Osteocyte (in vitro differentiated cells): ENCODE data around the gene GPNMB. TPM values are rescaled to one million over a fixed set of nuclear protein-coding genes. Genes with fewer than 3 reads are reported as not detected.
A peak's percentile ranks its signal among the peaks of the same experiment; 100 is the strongest.

Source experiments
- DNase-seq: peaks from one replicate; pipeline ENCODE4 v3.0.0; 2021; ENCODE audit warnings: mixed read lengths; ENCODE audit not compliant: unreplicated experiment; ENCODE audit errors: extremely low spot score
- H3K27ac Mint-ChIP-seq: one replicate; pipeline ENCODE4 v1.8.0; 2021; ENCODE audit warnings: mild to moderate bottlenecking, mixed read lengths; ENCODE audit not compliant: unreplicated experiment
- H3K27me3 Mint-ChIP-seq: one replicate; pipeline ENCODE4 v1.8.0; 2021; ENCODE audit warnings: mixed read lengths; ENCODE audit not compliant: unreplicated experiment
- H3K36me3 Mint-ChIP-seq: one replicate; pipeline ENCODE4 v1.8.0; 2021; ENCODE audit warnings: mixed read lengths; ENCODE audit not compliant: unreplicated experiment
- H3K4me1 Mint-ChIP-seq: one replicate; pipeline ENCODE4 v1.8.0; 2021; ENCODE audit warnings: mixed read lengths; ENCODE audit not compliant: unreplicated experiment
- H3K4me3 Mint-ChIP-seq: one replicate; pipeline ENCODE4 v1.8.0; 2021; ENCODE audit warnings: mild to moderate bottlenecking, moderate library complexity, mixed read lengths; ENCODE audit not compliant: unreplicated experiment
- H3K9me3 Mint-ChIP-seq: one replicate; pipeline ENCODE4 v1.8.0; 2021; ENCODE audit warnings: mixed read lengths; ENCODE audit not compliant: unreplicated experiment
- CTCF ChIP-seq: fragments of 200-600 bp; sonication (generic); IDR thresholded peaks from 2 replicates; pipeline ENCODE4 v1.5.0; 2021; ENCODE audit warnings: antibody characterized with exemption, mild to moderate bottlenecking, moderate library complexity
- total RNA-seq: library from RNA; stranded (reverse); gene quantifications from 2 replicates; pipeline ENCODE4 v1.2.1, GENCODE V29; 2021

The GPNMB gene
- total RNA-seq, 1 donor from 2014 or later, result 97.2 TPM

DNA sequence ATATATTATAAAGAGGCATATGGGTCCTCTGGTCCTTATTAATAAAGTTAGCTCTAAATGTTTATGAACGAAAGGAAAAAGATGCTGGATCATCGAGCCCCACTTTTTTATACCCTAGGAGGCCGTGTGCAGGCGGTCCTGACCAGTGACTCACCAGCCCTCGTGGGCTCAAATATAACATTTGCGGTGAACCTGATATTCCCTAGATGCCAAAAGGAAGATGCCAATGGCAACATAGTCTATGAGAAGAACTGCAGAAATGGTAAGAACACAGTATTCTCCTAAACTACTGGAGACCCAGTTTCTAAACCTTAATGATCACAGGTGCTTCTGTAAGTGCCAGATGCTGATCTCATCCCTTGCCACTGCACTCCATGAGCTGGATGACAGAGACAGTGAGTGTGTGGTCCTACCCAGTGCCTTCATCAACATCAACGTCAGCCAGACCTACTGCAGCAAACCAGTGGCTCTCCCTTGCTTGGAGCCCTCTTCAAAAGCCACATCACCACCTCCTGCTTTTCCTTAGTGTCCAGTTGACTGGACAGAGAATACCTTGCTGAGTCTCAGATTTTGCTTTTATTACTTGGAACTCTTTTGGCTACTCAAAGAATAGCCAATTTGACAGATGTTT lies 7.6 kb downstream of the GPNMB start:
- no peak for DNase-seq
- H3K4me3 Mint-ChIP-seq, result no peak overlapping the region
- peak overlapping the region; percentile 67 for H3K27ac Mint-ChIP-seq
- peaks cover 63% of the 10 kb centered on the region for H3K36me3 Mint-ChIP-seq
- no peak for TF ChIP-seq CTCF
- H3K27me3 Mint-ChIP-seq, result peaks cover 31% of the 10 kb centered on the region
- H3K9me3 Mint-ChIP-seq, result peaks cover 35% of the 10 kb centered on the region
- H3K4me1 Mint-ChIP-seq, result peaks cover 10% of the 10 kb centered on the region

DNA sequence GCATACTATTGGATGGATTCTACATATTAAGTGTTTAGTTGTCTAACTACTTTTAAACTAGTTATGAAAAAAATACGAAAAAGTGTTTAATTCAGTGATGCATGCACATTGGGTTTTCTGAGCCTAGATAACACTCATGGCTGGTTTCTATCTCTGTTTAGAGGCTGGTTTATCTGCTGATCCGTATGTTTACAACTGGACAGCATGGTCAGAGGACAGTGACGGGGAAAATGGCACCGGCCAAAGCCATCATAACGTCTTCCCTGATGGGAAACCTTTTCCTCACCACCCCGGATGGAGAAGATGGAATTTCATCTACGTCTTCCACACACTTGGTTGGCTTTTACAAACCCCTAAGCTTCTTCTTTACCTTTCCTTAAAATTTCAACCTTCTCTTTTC lies 10.2 kb downstream of the GPNMB start:
- peaks cover 56% of the 10 kb centered on the region for H3K36me3 Mint-ChIP-seq
- H3K4me3 Mint-ChIP-seq, result no peak overlapping the region
- H3K27me3 Mint-ChIP-seq, result peaks cover 28% of the 10 kb centered on the region
- no peak for DNase-seq
- no peak overlapping the region for H3K27ac Mint-ChIP-seq
- peaks cover 11% of the 10 kb centered on the region for H3K9me3 Mint-ChIP-seq
- H3K4me1 Mint-ChIP-seq, result peaks cover 9% of the 10 kb centered on the region
- TF ChIP-seq CTCF, result no peak

DNA sequence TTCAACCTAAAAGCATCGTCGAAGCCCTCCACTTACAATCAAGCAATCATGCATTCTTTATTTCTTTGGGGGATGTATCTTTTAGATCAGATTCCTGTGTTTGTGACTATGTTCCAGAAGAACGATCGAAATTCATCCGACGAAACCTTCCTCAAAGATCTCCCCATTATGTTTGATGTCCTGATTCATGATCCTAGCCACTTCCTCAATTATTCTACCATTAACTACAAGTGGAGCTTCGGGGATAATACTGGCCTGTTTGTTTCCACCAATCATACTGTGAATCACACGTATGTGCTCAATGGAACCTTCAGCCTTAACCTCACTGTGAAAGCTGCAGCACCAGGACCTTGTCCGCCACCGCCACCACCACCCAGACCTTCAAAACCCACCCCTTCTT lies 13.8 kb downstream of the GPNMB start:
- no peaks in the 10 kb centered on the region for H3K4me1 Mint-ChIP-seq
- no peak for TF ChIP-seq CTCF
- DNase-seq, result no peak
- H3K27me3 Mint-ChIP-seq, result peaks cover 13% of the 10 kb centered on the region
- peaks cover 35% of the 10 kb centered on the region for H3K36me3 Mint-ChIP-seq
- no peaks in the 10 kb centered on the region for H3K9me3 Mint-ChIP-seq
- H3K4me3 Mint-ChIP-seq, result no peak overlapping the region
- no peak overlapping the region for H3K27ac Mint-ChIP-seq

DNA sequence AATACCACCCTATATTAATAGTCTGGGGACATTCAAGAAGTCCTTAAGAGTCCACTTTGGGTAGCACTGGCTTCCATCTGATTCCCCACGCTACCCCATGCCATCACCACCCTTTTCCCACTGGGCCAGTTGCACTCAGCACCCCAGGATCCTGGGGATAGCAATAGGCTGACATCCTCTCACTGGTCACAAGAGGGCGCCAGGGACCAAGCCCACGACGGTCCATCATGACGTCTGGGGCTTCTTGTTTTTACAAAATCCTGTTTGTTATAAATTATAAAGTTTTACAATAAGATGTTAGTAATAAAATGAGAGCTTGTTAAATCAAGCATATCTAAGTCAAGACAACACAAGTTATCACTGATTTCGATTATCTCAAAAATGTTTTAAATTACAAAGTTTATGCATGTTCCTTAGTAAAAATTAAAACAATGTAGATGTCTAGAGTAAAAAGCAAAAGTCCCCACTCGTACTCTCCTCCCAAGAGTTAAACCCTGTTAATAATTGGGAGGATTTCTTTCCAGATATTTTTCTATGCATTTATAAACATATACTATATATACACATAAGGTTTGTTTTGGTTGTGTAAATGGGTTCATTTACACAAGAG lies 15.4 kb downstream of the GPNMB start:
- H3K9me3 Mint-ChIP-seq, result no peaks in the 10 kb centered on the region
- TF ChIP-seq CTCF, result peak; percentile 95
- peaks cover 12% of the 10 kb centered on the region for H3K27me3 Mint-ChIP-seq
- H3K36me3 Mint-ChIP-seq, result peaks cover 28% of the 10 kb centered on the region
- H3K4me1 Mint-ChIP-seq, result no peaks in the 10 kb centered on the region
- H3K4me3 Mint-ChIP-seq, result no peak overlapping the region
- no peak for DNase-seq
- H3K27ac Mint-ChIP-seq, result no peak overlapping the region

GRCh38 chr7:23264916-23265458 lies 18.4 kb downstream of the GPNMB start:
- H3K9me3 Mint-ChIP-seq, result no peaks in the 10 kb centered on the region
- no peaks in the 10 kb centered on the region for H3K27me3 Mint-ChIP-seq
- no peak for TF ChIP-seq CTCF
- no peak overlapping the region for H3K4me3 Mint-ChIP-seq
- H3K36me3 Mint-ChIP-seq, result peaks cover 10% of the 10 kb centered on the region
- H3K4me1 Mint-ChIP-seq, result no peaks in the 10 kb centered on the region
- no peak overlapping the region for H3K27ac Mint-ChIP-seq
- no peak for DNase-seq
